Measurements from ENCODE around the gene CMIP. TPM values are rescaled to one million over a fixed set of nuclear protein-coding genes. Genes with fewer than 3 reads are reported as not detected.
"Not testable (repeated sequence)": the region's sequence is repeated elsewhere in the genome, so short reads cannot be mapped to it uniquely, and the experiment has no call there.

Gene CMIP
- total RNA-seq, 1 experiment from 2014 or later: 53.6 TPM

GRCh38 chr16:81684901-81685300 lies 240.3 kb downstream of the CMIP start:
- ChIA-PET CTCF (no interaction called here), POLR2A (no interaction called here)
- Mint-ChIP-seq H3K27me3 (ENCODE audit: insufficient read depth, unreplicated experiment) (no peaks in the 10 kb centered on the region), H3K9me3 (ENCODE audit: unreplicated experiment) (no peaks in the 10 kb centered on the region), H3K27ac (ENCODE audit: low read depth, unreplicated experiment) (no peak overlapping the region), H3K4me1 (ENCODE audit: insufficient read depth, unreplicated experiment) (no peaks in the 10 kb centered on the region), H3K4me3 (ENCODE audit: unreplicated experiment) (no peak overlapping the region), H3K36me3 (ENCODE audit: insufficient read depth, unreplicated experiment) (peaks cover 22% of the 10 kb centered on the region)
- DNase-seq (ENCODE audit: unreplicated experiment): no peak
- no TSS peak for BruUV-seq (replicated peaks)
- intact Hi-C loops (cut with micrococcal nuclease): no loop called here
- TF ChIP-seq CTCF (IDR thresholded peaks at IDR 0.05; ENCODE audit: unreplicated experiment): no peak

- no peak for DNase-seq (ENCODE audit: unreplicated experiment)
- H3K9me3 Mint-ChIP-seq (ENCODE audit: unreplicated experiment): no peaks in the 10 kb centered on the region
- peaks cover 12% of the 10 kb centered on the region for H3K36me3 Mint-ChIP-seq (ENCODE audit: insufficient read depth, unreplicated experiment)
- no peaks in the 10 kb centered on the region for H3K4me1 Mint-ChIP-seq (ENCODE audit: insufficient read depth, unreplicated experiment)
- no TSS peak for BruUV-seq (replicated peaks)
- POLR2A ChIA-PET: no interaction called here
- no peak for TF ChIP-seq CTCF (IDR thresholded peaks at IDR 0.05; ENCODE audit: unreplicated experiment)
- intact Hi-C loops (cut with micrococcal nuclease): no loop called here
- no peak overlapping the region for H3K27ac Mint-ChIP-seq (ENCODE audit: low read depth, unreplicated experiment)
- H3K27me3 Mint-ChIP-seq (ENCODE audit: insufficient read depth, unreplicated experiment): no peaks in the 10 kb centered on the region
- no peak overlapping the region for H3K4me3 Mint-ChIP-seq (ENCODE audit: unreplicated experiment)
- CTCF ChIA-PET: interaction anchor here (0.8 to 1.8 kb wide), 2 partner anchors 10 to 12 kb away, joined by 4 read pairs; no protein-coding TSS in a partner anchor
Measured at GRCh38 chr16:81686391-81687130, 242.0 kb downstream of the CMIP start.

GRCh38 chr16:81687131-81687456 lies 242.5 kb downstream of the CMIP start:
- no peaks in the 10 kb centered on the region for H3K4me1 Mint-ChIP-seq (ENCODE audit: insufficient read depth, unreplicated experiment)
- peaks cover 7% of the 10 kb centered on the region for H3K36me3 Mint-ChIP-seq (ENCODE audit: insufficient read depth, unreplicated experiment)
- H3K27me3 Mint-ChIP-seq (ENCODE audit: insufficient read depth, unreplicated experiment): no peaks in the 10 kb centered on the region
- no peak overlapping the region for H3K27ac Mint-ChIP-seq (ENCODE audit: low read depth, unreplicated experiment)
- intact Hi-C loops (cut with micrococcal nuclease): no loop called here
- H3K4me3 Mint-ChIP-seq (ENCODE audit: unreplicated experiment): no peak overlapping the region
- TF ChIP-seq CTCF (IDR thresholded peaks at IDR 0.05; ENCODE audit: unreplicated experiment): no peak
- ChIA-PET CTCF (interaction anchor here (1.8 kb wide), 1 partner anchor 13 kb away, joined by 4 read pairs; no protein-coding TSS in a partner anchor), POLR2A (no interaction called here)
- H3K9me3 Mint-ChIP-seq (ENCODE audit: unreplicated experiment): no peaks in the 10 kb centered on the region
- BruUV-seq (replicated peaks): no TSS peak
- DNase-seq (ENCODE audit: unreplicated experiment): no peak

- H3K36me3 Mint-ChIP-seq (ENCODE audit: insufficient read depth, unreplicated experiment): peaks cover 6% of the 10 kb centered on the region
- intact Hi-C loops (cut with micrococcal nuclease): no loop called here
- H3K4me1 Mint-ChIP-seq (ENCODE audit: insufficient read depth, unreplicated experiment): no peaks in the 10 kb centered on the region
- no peak overlapping the region for H3K27ac Mint-ChIP-seq (ENCODE audit: low read depth, unreplicated experiment)
- ChIA-PET CTCF (interaction anchor here (1.8 kb wide), 1 partner anchor 14 kb away, joined by 4 read pairs; no protein-coding TSS in a partner anchor), POLR2A (no interaction called here)
- no TSS peak for BruUV-seq (replicated peaks)
- no peak for DNase-seq (ENCODE audit: unreplicated experiment)
- no peak overlapping the region for H3K4me3 Mint-ChIP-seq (ENCODE audit: unreplicated experiment)
- TF ChIP-seq CTCF (IDR thresholded peaks at IDR 0.05; ENCODE audit: unreplicated experiment): no peak
- H3K27me3 Mint-ChIP-seq (ENCODE audit: insufficient read depth, unreplicated experiment): no peaks in the 10 kb centered on the region
- no peaks in the 10 kb centered on the region for H3K9me3 Mint-ChIP-seq (ENCODE audit: unreplicated experiment)
Measured at GRCh38 chr16:81688182-81688581, 243.6 kb downstream of the CMIP start.

GRCh38 chr16:81688839-81689238 lies 244.2 kb downstream of the CMIP start:
- H3K36me3 Mint-ChIP-seq (ENCODE audit: insufficient read depth, unreplicated experiment); H3K27me3 Mint-ChIP-seq (ENCODE audit: insufficient read depth, unreplicated experiment); DNase-seq (ENCODE audit: unreplicated experiment); H3K9me3 Mint-ChIP-seq (ENCODE audit: unreplicated experiment); POLR2A ChIA-PET; H3K4me3 Mint-ChIP-seq (ENCODE audit: unreplicated experiment); H3K4me1 Mint-ChIP-seq (ENCODE audit: insufficient read depth, unreplicated experiment); intact Hi-C loops (cut with micrococcal nuclease); H3K27ac Mint-ChIP-seq (ENCODE audit: low read depth, unreplicated experiment); BruUV-seq (replicated peaks): not testable (repeated sequence)
- CTCF ChIA-PET: interaction anchor here (0.6 kb wide), 1 partner anchor 288 kb away, joined by 3 read pairs; no protein-coding TSS in a partner anchor
